Right renal cortex interstitium (tissue), 3 donors: ENCODE measurements around the gene SLC2A11. TPM values are rescaled to one million over a fixed set of nuclear protein-coding genes. Genes with fewer than 3 reads are reported as not detected.
A peak's percentile ranks its signal among the peaks of the same experiment; 100 is the strongest.

Source experiments
- DNase-seq, 3 donors: peaks; one replicate each; pipeline ENCODE4 v3.0.0-alpha.2; 2013; ENCODE audit warnings: low read depth in 3 of 3, low spot score in 2 of 3
- polyA plus RNA-seq, 3 donors: library from polyadenylated mRNA; unstranded; fragments of 120-200 nt; gene quantifications; one replicate each; pipeline ENCODE4 v1.2.1, GENCODE V29; 2013; ENCODE audit not compliant: insufficient read length in 3 of 3

The SLC2A11 gene
- polyA plus RNA-seq, 3 donors, result 20.1 to 22.5 (median 20.8) TPM

- no peak for DNase-seq
These were observed 25.9 kb upstream of the SLC2A11 start for GRCh38 chr22:23831781-23832180.

- DNase-seq, result no peak
These were observed 25.3 kb upstream of the SLC2A11 start for GRCh38 chr22:23832226-23833016.

- DNase-seq, result no peak
These were observed 24.5 kb upstream of the SLC2A11 start for GRCh38 chr22:23833017-23833751.

- DNase-seq, result no peak
These were observed 23.8 kb upstream of the SLC2A11 start for GRCh38 chr22:23833911-23834317.

GRCh38 chr22:23834406-23834792 lies 23.3 kb upstream of the SLC2A11 start:
- no peak for DNase-seq

GRCh38 chr22:23834793-23835483 lies 22.7 kb upstream of the SLC2A11 start:
- no peak for DNase-seq

- DNase-seq, result no peak
These were observed 22.1 kb upstream of the SLC2A11 start for GRCh38 chr22:23835484-23836144.

- DNase-seq, result no peak
These were observed 21.4 kb upstream of the SLC2A11 start for GRCh38 chr22:23836281-23836680.

GRCh38 chr22:23836692-23837495 lies 20.8 kb upstream of the SLC2A11 start:
- no peak for DNase-seq

GRCh38 chr22:23837496-23837859 lies 20.2 kb upstream of the SLC2A11 start:
- DNase-seq, result no peak

- no peak for DNase-seq
These were observed 19.6 kb upstream of the SLC2A11 start for GRCh38 chr22:23837911-23838680.

GRCh38 chr22:23838681-23839468 lies 18.8 kb upstream of the SLC2A11 start, which contains the start of gene DERL3:
Gene DERL3 (minus strand): TSS chr22:23839006. CDS start chr22:23838987, 19 bp downstream.
- peak in 1 of 3 donors; percentile 93 for DNase-seq

- no peak for DNase-seq
These were observed 17.6 kb upstream of the SLC2A11 start for GRCh38 chr22:23840026-23840425.

- DNase-seq, result no peak
These were observed 16.4 kb upstream of the SLC2A11 start for GRCh38 chr22:23841292-23841691.

GRCh38 chr22:23841736-23842445 lies 15.8 kb upstream of the SLC2A11 start:
- no peak for DNase-seq

GRCh38 chr22:23842599-23842998 lies 15.1 kb upstream of the SLC2A11 start:
- DNase-seq, result no peak

- no peak for DNase-seq
These were observed 12.9 kb upstream of the SLC2A11 start for GRCh38 chr22:23844739-23845202.
